Measurements from ENCODE around the gene CCIN. TPM values are rescaled to one million over a fixed set of nuclear protein-coding genes. Genes with fewer than 3 reads are reported as not detected.

Gene CCIN
- total RNA-seq, 2 donors from 2014 or later, result 0.50 to 1.4 TPM

GRCh38 chr9:36135741-36136271 lies 33.4 kb upstream of the CCIN start:
- Mint-ChIP-seq H3K4me3 (peak overlapping the region; percentile 92), H3K27ac (peak overlapping the region; percentile 14), H3K36me3 (ENCODE audit: low read depth) (peaks cover 6% of the 10 kb centered on the region), H3K27me3 (no peaks in the 10 kb centered on the region), H3K4me1 (peaks cover 40% of the 10 kb centered on the region)
- no peak for DNase-seq
- no peaks in the 10 kb centered on the region for H3K9me3 ChIP-seq (ENCODE audit: control insufficient read depth, low read length, poor library complexity, severe bottlenecking)
- no peak for ATAC-seq

DNA sequence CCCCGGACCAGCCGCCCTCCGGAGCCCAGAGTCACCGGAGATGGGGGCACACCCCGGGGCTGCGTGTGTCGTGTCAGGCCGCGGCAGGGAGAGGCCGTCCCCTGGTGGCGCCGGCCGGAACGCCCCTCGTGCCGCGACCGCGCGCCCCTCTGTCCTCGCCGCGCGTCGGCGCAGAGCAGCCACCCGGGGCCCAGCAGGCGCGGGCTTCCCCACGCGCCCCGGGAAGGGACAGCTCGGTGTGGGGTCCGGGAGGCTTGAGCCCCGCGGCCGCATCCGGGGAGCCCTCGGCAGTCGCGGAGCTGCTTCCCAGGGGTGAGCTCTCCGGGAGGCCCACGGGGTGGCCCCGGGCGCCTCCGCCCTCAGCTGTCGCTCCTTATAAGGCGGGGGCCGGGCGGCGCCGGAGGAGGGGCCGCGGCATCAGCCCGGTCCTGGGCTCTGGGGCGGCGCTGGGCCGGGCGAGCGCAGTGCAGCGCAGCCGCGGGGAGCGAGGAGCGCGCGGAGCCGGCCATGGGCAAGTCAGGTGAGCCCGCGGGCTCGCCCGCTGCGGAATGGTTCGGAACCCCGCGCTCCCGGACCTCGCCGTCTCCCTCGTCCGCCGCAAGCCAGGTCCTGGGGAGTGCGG lies 32.8 kb upstream of the CCIN start, which contains the start of gene GLIPR2:
Gene GLIPR2, plus strand, starts transcription at position 462 of the 622 bp plus-strand sequence. Its CDS starts 46 bp downstream, at position 508.
- H3K4me3 Mint-ChIP-seq, result peak within 1 kb of the TSS; percentile 99
- peak; percentile 71 to 76 (median 76) for DNase-seq
- H3K27me3 Mint-ChIP-seq, result no peaks in the 10 kb centered on the region
- peak within 1 kb of the TSS; percentile 100 for H3K27ac Mint-ChIP-seq
- no peaks in the 10 kb centered on the region for H3K9me3 ChIP-seq (ENCODE audit: control insufficient read depth, low read length, poor library complexity, severe bottlenecking)
- peaks cover 46% of the 10 kb centered on the region for H3K4me1 Mint-ChIP-seq
- ATAC-seq, result peak; percentile 97
- peaks cover 6% of the 10 kb centered on the region for H3K36me3 Mint-ChIP-seq (ENCODE audit: low read depth)

- peak; percentile 44 for ATAC-seq
- Mint-ChIP-seq H3K27me3 (no peaks in the 10 kb centered on the region), H3K4me1 (peaks cover 50% of the 10 kb centered on the region), H3K4me3 (peak overlapping the region; percentile 99), H3K27ac (peak overlapping the region; percentile 100), H3K36me3 (ENCODE audit: low read depth) (peaks cover 6% of the 10 kb centered on the region)
- no peak for DNase-seq
- no peaks in the 10 kb centered on the region for H3K9me3 ChIP-seq (ENCODE audit: control insufficient read depth, low read length, poor library complexity, severe bottlenecking)
These were observed 32.2 kb upstream of the CCIN start for GRCh38 chr9:36136894-36137391.

GRCh38 chr9:36137392-36138004 lies 31.7 kb upstream of the CCIN start:
- Mint-ChIP-seq H3K27me3 (no peaks in the 10 kb centered on the region), H3K36me3 (ENCODE audit: low read depth) (peaks cover 6% of the 10 kb centered on the region), H3K27ac (peak overlapping the region; percentile 100), H3K4me1 (peaks cover 55% of the 10 kb centered on the region), H3K4me3 (peak overlapping the region; percentile 99)
- DNase-seq, result no peak
- H3K9me3 ChIP-seq (ENCODE audit: control insufficient read depth, low read length, poor library complexity, severe bottlenecking), result no peaks in the 10 kb centered on the region
- no peak for ATAC-seq

- ATAC-seq, result no peak
- DNase-seq, result no peak
- H3K4me3 Mint-ChIP-seq, result peak overlapping the region; percentile 99
- peak overlapping the region; percentile 100 for H3K27ac Mint-ChIP-seq
- H3K27me3 Mint-ChIP-seq, result no peaks in the 10 kb centered on the region
- H3K4me1 Mint-ChIP-seq, result peaks cover 65% of the 10 kb centered on the region
- H3K36me3 Mint-ChIP-seq (ENCODE audit: low read depth), result peaks cover 6% of the 10 kb centered on the region
- H3K9me3 ChIP-seq (ENCODE audit: control insufficient read depth, low read length, poor library complexity, severe bottlenecking), result no peaks in the 10 kb centered on the region
These were observed 30.7 kb upstream of the CCIN start for GRCh38 chr9:36138496-36138895.

GRCh38 chr9:36138901-36139300 lies 30.3 kb upstream of the CCIN start:
- DNase-seq (no peak), ATAC-seq (no peak)
- Mint-ChIP-seq H3K4me1 (peaks cover 69% of the 10 kb centered on the region), H3K27ac (peak overlapping the region; percentile 100), H3K27me3 (no peaks in the 10 kb centered on the region), H3K36me3 (ENCODE audit: low read depth) (peaks cover 7% of the 10 kb centered on the region), H3K4me3 (peak overlapping the region; percentile 99)
- H3K9me3 ChIP-seq (ENCODE audit: control insufficient read depth, low read length, poor library complexity, severe bottlenecking), result no peaks in the 10 kb centered on the region

DNA sequence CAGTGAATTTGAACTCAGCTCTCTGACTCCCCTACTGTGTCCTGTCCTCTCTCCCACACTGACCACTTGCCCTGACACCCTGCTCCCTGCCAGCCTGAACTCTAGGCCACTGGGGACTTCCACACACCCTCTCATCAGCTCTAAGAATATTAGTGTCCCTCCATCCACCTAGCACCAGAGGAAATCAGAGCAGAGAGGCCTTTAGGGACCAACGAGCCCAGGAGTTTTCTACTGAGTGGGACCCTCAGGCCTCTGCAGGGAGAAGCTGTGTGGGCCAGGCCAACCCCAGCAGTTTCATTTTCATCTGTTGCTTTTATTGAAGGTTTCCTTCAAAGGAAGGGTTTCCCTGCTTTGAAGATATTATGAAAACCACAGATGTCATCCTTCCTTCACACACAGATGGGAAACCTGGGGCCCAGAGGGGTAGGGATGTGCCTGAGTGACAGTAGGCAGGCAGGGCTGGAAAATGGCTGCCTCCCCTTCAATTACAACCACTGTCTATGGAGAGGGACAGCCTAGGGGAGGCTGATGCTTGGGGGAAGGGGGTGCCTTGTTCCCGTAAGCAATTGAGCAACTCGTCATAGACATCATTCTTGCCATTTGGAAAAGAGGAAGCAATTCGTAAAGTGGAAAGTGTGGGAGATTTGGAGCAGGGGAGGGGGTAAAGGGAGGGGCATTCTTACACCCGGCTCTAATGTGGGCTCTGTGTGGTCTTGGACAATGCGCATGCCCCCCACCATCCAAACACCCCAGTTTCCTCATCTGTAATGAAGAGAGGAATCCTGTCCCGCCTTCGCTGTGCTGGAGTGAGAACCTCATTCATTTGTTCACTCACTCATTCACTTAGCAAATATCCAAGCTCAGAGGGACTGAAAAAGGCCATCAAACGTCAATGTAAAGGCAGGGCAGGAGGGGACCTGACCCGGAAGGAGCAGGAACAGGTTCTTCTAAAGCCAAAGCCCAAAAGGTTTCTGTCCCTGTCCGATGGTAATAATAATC lies 28.8 kb upstream of the CCIN start:
- no peaks in the 10 kb centered on the region for H3K9me3 ChIP-seq (ENCODE audit: control insufficient read depth, low read length, poor library complexity, severe bottlenecking)
- DNase-seq (no peak), ATAC-seq (peak; percentile 6)
- Mint-ChIP-seq H3K4me1 (peaks cover 79% of the 10 kb centered on the region), H3K27me3 (no peaks in the 10 kb centered on the region), H3K4me3 (peak overlapping the region; percentile 99), H3K36me3 (ENCODE audit: low read depth) (peaks cover 12% of the 10 kb centered on the region), H3K27ac (peak overlapping the region; percentile 100)

- H3K4me1 Mint-ChIP-seq, result peaks cover 77% of the 10 kb centered on the region
- no peaks in the 10 kb centered on the region for H3K27me3 Mint-ChIP-seq
- ATAC-seq (no peak), DNase-seq (no peak)
- H3K36me3 Mint-ChIP-seq (ENCODE audit: low read depth), result peaks cover 14% of the 10 kb centered on the region
- H3K9me3 ChIP-seq (ENCODE audit: control insufficient read depth, low read length, poor library complexity, severe bottlenecking), result no peaks in the 10 kb centered on the region
- peak overlapping the region; percentile 98 for H3K4me3 Mint-ChIP-seq
- H3K27ac Mint-ChIP-seq, result peak overlapping the region; percentile 100
These were observed 27.9 kb upstream of the CCIN start for GRCh38 chr9:36141288-36141687.

GRCh38 chr9:36141761-36142160 lies 27.4 kb upstream of the CCIN start:
- Mint-ChIP-seq H3K36me3 (ENCODE audit: low read depth) (peaks cover 16% of the 10 kb centered on the region), H3K4me3 (peak overlapping the region; percentile 98), H3K4me1 (peaks cover 78% of the 10 kb centered on the region), H3K27me3 (no peaks in the 10 kb centered on the region), H3K27ac (peak overlapping the region; percentile 100)
- H3K9me3 ChIP-seq (ENCODE audit: control insufficient read depth, low read length, poor library complexity, severe bottlenecking), result no peaks in the 10 kb centered on the region
- ATAC-seq, result no peak
- DNase-seq, result no peak

DNA sequence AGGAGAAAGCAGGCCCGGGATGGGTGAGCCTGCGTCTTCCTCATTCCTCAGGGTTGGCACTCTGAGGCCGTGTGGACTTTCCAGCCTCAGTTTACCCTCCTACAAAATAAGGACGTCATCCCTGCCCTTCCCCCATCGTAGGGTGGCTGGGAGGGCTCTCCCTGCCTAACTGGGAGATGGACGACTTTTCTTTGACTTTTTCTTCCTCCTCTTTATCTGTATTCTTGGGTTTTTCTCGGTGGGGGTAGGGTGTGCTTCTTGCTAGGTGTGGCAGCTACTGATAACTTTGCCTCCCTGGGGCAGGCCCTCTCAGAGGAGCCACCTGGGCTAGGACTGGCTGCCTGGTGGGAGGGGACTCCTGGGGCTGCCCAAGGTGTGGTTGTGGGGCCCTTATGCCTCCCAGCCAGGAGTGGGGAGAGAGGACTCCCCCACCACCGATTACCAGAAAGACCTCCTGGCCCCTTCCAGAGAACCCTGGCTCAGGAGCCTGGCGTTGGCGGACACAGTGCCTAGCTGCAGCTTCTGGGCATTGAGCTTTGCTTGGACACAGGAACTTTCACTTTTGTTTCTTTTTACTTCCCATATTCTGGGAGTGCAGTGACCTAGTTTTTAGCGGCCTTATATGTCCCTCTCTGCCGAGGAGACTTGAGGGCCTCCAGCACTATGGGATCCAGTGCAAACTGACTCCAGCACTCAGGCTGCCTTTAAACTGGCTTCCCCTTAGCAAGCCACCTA lies 26.5 kb upstream of the CCIN start:
- ATAC-seq (peak; percentile 38), DNase-seq (no peak)
- Mint-ChIP-seq H3K4me3 (peak overlapping the region; percentile 98), H3K36me3 (ENCODE audit: low read depth) (peaks cover 15% of the 10 kb centered on the region), H3K27ac (peak overlapping the region; percentile 100), H3K27me3 (no peaks in the 10 kb centered on the region), H3K4me1 (peaks cover 80% of the 10 kb centered on the region)
- no peaks in the 10 kb centered on the region for H3K9me3 ChIP-seq (ENCODE audit: control insufficient read depth, low read length, poor library complexity, severe bottlenecking)

GRCh38 chr9:36143245-36143641 lies 25.9 kb upstream of the CCIN start:
- Mint-ChIP-seq H3K36me3 (ENCODE audit: low read depth) (peaks cover 15% of the 10 kb centered on the region), H3K4me1 (peaks cover 78% of the 10 kb centered on the region), H3K27ac (peak overlapping the region; percentile 100), H3K27me3 (no peaks in the 10 kb centered on the region), H3K4me3 (peak overlapping the region; percentile 98)
- DNase-seq (no peak), ATAC-seq (no peak)
- no peaks in the 10 kb centered on the region for H3K9me3 ChIP-seq (ENCODE audit: control insufficient read depth, low read length, poor library complexity, severe bottlenecking)
